Right kidney (tissue), 1 donor: ENCODE data around the gene CLCN7.

ENCODE experiments used
- DNase-seq: peaks from one replicate; pipeline ENCODE4 v3.0.0-alpha.2; 2016

The CLCN7 gene

GRCh38 chr16:1401758-1402154 lies 73.1 kb downstream of the CLCN7 start:
- no peak for DNase-seq

GRCh38 chr16:1401061-1401757 lies 73.6 kb downstream of the CLCN7 start:
- DNase-seq, result no peak

GRCh38 chr16:1398826-1399581 lies 75.8 kb downstream of the CLCN7 start:
- no peak for DNase-seq

GRCh38 chr16:1398351-1398750 lies 76.5 kb downstream of the CLCN7 start:
- DNase-seq, result no peak

- no peak for DNase-seq
These were observed 77.0 kb downstream of the CLCN7 start for GRCh38 chr16:1397779-1398178.

GRCh38 chr16:1395444-1396031 lies 79.3 kb downstream of the CLCN7 start:
- no peak for DNase-seq
